Activated naive CD8-positive, alpha-beta T cell treated with anti-CD3 and anti-CD28 coated beads, Interleukin-2, amount 10 ng/mL, durations not matched to agents 7 days and 5 days (primary cell): ENCODE measurements around the gene CDC37L1. TPM values are rescaled to one million over a fixed set of nuclear protein-coding genes. Genes with fewer than 3 reads are reported as not detected.
"Not testable (repeated sequence)": the region's sequence is repeated elsewhere in the genome, so short reads cannot be mapped to it uniquely, and the experiment has no call there.

Experiments used
- ATAC-seq: fragments of 150-1000 bp; cut with Tn5 transposase; one replicate; pipeline ENCODE4 v1.10.0; 2021; ENCODE audit warnings: low read depth, moderate library complexity
- POLR2A ChIA-PET: fragments of 350-600 bp; sonication (Branson Sonifier 250); formaldehyde crosslinking; loops from one replicate; lab custom pipeline; 2021; ENCODE audit warnings: antibody characterized with exemption; lab: Charles Lee
- DNase-seq: peaks from one replicate; pipeline ENCODE4 v3.0.0; 2021
- H3K27ac Mint-ChIP-seq: one replicate; pipeline ENCODE4 v1.8.0; 2022; ENCODE audit warnings: mild to moderate bottlenecking, mixed read lengths
- H3K27me3 Mint-ChIP-seq: one replicate; pipeline ENCODE4 v1.8.0; 2022; ENCODE audit warnings: mild to moderate bottlenecking, moderate library complexity, mixed read lengths
- H3K36me3 Mint-ChIP-seq: one replicate; pipeline ENCODE4 v1.8.0; 2021; ENCODE audit warnings: mild to moderate bottlenecking, mixed read lengths
- H3K4me1 Mint-ChIP-seq: one replicate; pipeline ENCODE4 v1.8.0; 2021; ENCODE audit warnings: mixed read lengths
- H3K4me3 Mint-ChIP-seq: one replicate; pipeline ENCODE4 v1.8.0; 2022; ENCODE audit warnings: mild to moderate bottlenecking, moderate library complexity, mixed read lengths
- H3K9me3 Mint-ChIP-seq: one replicate; pipeline ENCODE4 v1.8.0; 2021; ENCODE audit warnings: mixed read lengths
- total RNA-seq, 2 experiments: library from RNA; stranded (reverse); gene quantifications; one replicate each; pipeline ENCODE4 v1.2.3, GENCODE V29; 2021

CDC37L1 gene
- total RNA-seq, 2 experiments from 2014 or later = 14.4 to 14.6 TPM

- peaks cover 12% of the 10 kb centered on the region for H3K27me3 Mint-ChIP-seq
- H3K36me3 Mint-ChIP-seq, H3K27ac Mint-ChIP-seq, ATAC-seq, POLR2A ChIA-PET, H3K4me1 Mint-ChIP-seq, DNase-seq, H3K4me3 Mint-ChIP-seq, H3K9me3 Mint-ChIP-seq: not testable (repeated sequence)
Measured at GRCh38 chr9:4754530-4754929, 75.2 kb downstream of the CDC37L1 start.

DNA sequence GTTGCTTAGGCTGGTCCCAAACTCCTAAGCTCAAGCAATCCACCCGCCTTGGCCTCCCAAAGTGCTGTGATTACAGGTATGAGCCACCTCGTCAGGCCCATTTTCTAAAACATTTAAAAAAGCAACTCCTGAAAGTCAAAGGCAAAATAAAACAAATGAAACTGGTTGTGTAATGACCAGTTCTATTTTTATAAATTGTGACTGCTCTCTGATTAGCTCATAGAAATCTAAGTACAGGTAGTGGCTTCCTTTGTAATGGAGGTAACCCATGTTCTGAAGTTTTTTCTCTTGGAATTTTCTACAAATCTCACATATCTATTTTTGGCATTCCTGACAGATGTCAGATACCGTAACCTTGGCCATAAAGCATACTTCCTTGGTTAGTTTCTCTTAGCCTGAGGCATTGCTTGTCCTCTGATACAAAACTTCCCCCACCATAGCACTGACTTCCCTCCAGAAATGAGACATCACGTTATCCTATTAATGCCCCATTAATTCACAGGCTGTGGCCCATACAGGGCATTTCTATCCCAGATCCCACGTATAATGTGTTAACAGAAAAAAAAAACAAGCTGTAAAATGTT, 75.7 kb downstream of the CDC37L1 start:
- POLR2A ChIA-PET = no interaction called here
- peaks cover 1% of the 10 kb centered on the region for H3K4me1 Mint-ChIP-seq
- H3K36me3 Mint-ChIP-seq = no peaks in the 10 kb centered on the region
- peaks cover 13% of the 10 kb centered on the region for H3K27me3 Mint-ChIP-seq
- no peak overlapping the region for H3K27ac Mint-ChIP-seq
- DNase-seq (no peak), ATAC-seq (no peak)
- H3K4me3 Mint-ChIP-seq = no peak overlapping the region
- H3K9me3 Mint-ChIP-seq = no peaks in the 10 kb centered on the region

DNA sequence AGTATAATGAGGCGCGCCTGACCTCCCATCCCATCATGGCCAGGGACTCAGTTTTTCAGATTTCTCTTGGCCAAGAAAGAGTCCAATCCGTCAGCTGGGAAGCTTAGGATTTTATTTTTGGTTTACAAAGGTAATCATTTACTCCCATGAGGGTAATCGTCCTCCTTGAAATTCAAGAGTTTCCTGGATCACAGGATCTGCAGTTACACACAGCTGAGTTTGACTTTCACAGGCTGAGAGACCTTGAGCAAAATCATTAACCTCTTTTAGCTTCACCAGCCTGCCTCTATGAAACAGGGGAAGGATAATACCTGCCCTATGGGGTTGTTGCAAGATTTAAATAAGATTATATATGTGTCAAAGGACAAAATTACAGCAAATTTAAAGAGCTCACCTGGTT, 77.1 kb downstream of the CDC37L1 start:
- POLR2A ChIA-PET = no interaction called here

More for the DNA sequence above, 77.1 kb downstream of the CDC37L1 start:
- H3K27me3 Mint-ChIP-seq = peaks cover 16% of the 10 kb centered on the region
- DNase-seq = no peak
- no peak overlapping the region for H3K4me3 Mint-ChIP-seq
- H3K9me3 Mint-ChIP-seq = no peaks in the 10 kb centered on the region
- H3K4me1 Mint-ChIP-seq = peaks cover 1% of the 10 kb centered on the region
- H3K27ac Mint-ChIP-seq = no peak overlapping the region
- ATAC-seq = no peak
- no peaks in the 10 kb centered on the region for H3K36me3 Mint-ChIP-seq

Other genes starting within 250 kb of the CDC37L1 start
- gene SLC1A1, start 189.1 kb upstream of the CDC37L1 start, total RNA-seq = under 1 TPM in 1 of 2 experiments, not detected in 1; 0.11 TPM
- gene PLPP6, start 17.3 kb upstream of the CDC37L1 start, total RNA-seq = 10 to 100 TPM; 11.8 to 12.4 TPM
- 1 to 10 TPM in 1 of 2 experiments, under 1 TPM in 1; 0.72 to 1.0 TPM for gene SPATA6L, start 13.1 kb upstream of the CDC37L1 start, total RNA-seq
- 10 to 100 TPM; 40.1 to 41.7 TPM for gene AK3, start 61.6 kb downstream of the CDC37L1 start, total RNA-seq
- 10 to 100 TPM; 14.4 to 15.1 TPM for gene RCL1, start 113.4 kb downstream of the CDC37L1 start, total RNA-seq